ENCODE data around the gene ARHGEF9. TPM values are rescaled to one million over a fixed set of nuclear protein-coding genes. Genes with fewer than 3 reads are reported as not detected.

Gene ARHGEF9
- total and polyA plus RNA-seq, 11 donors: 13.0 to 57.7 (median 40.2) TPM

DNA sequence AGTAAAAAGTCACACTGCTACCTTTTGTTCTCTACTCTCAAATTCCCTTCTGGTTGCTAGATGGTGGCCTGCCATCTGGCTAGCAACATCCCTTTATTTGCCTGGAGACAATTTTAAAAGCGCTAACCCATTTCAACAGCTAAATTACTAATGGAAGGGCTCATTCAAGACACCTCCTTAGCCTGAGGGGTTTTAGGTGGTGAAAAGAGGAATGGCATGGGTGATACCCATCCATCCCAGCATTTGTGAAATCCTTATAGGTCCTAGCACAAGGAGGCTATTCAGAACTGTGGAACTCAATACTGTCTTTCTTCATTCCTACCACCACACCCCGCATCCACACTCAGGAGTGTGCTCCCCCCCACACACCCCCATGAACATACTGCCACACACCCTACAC is 33.5 kb downstream of the ARHGEF9 start:
- intact Hi-C loops (cut with DNase I): loop anchor here in 4 of 10 donors (5.0 to 10.0 kb wide), 3 partner anchors 34 to 453 kb away; partner anchors contain the start of gene AMER1 (in 1 of the 4)
- TF ChIP-seq, protein P1, sequence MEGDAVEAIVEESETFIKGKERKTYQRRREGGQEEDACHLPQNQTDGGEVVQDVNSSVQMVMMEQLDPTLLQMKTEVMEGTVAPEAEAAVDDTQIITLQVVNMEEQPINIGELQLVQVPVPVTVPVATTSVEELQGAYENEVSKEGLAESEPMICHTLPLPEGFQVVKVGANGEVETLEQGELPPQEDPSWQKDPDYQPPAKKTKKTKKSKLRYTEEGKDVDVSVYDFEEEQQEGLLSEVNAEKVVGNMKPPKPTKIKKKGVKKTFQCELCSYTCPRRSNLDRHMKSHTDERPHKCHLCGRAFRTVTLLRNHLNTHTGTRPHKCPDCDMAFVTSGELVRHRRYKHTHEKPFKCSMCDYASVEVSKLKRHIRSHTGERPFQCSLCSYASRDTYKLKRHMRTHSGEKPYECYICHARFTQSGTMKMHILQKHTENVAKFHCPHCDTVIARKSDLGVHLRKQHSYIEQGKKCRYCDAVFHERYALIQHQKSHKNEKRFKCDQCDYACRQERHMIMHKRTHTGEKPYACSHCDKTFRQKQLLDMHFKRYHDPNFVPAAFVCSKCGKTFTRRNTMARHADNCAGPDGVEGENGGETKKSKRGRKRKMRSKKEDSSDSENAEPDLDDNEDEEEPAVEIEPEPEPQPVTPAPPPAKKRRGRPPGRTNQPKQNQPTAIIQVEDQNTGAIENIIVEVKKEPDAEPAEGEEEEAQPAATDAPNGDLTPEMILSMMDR (IDR thresholded peaks at IDR 0.05): no peak
- TF ChIP-seq POLR2A (IDR thresholded peaks at IDR 0.05): no peak
- no peaks in the 10 kb centered on the region for H3K27me3 ChIP-seq
- no peaks in the 10 kb centered on the region for H3K9me3 ChIP-seq
- ATAC-seq (no peak), DNase-seq (no peak)
- no peaks in the 10 kb centered on the region for H3K36me3 ChIP-seq
- H3K27ac ChIP-seq: peak overlapping the region in 3 of 12 donors; percentile 6 to 91 (median 13)
- peaks cover 0 to 50% (median 10%) of the 10 kb centered on the region in 12 donors for H3K4me1 ChIP-seq
- peak overlapping the region in 1 of 12 donors; percentile 86 for H3K4me3 ChIP-seq
- WGBS, 4 donors: 62 to 83% (median 70%) methylated on average over 2 of the region's 2 CpGs

DNA sequence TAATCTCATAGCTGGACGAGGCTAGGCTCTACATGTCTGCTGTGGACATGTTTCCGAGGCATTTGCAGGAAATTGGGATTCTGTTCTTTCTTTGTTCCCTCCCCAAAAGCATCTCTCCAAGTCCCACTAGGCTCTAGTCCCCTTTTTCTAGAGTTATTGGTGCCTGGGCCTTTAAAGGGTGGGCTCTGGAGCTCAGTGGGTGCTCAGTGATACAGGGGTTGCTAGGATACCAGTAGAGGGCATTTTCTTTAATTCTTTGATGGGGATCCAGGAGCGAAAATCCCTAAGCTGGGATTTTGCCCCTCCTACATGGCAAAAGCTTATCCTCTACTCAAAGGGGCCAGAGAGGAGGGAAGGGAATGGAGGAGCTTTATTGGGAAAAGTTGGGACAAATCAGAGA is 34.2 kb downstream of the ARHGEF9 start:
- H3K4me1 ChIP-seq: peaks cover 0 to 57% (median 11%) of the 10 kb centered on the region in 12 donors
- ATAC-seq: no peak
- no peak for DNase-seq
- peak overlapping the region in 1 of 12 donors; percentile 5 for H3K27ac ChIP-seq
- 41 to 69% (median 54%) methylated on average over 3 of the region's 3 CpGs for WGBS, 4 donors
- intact Hi-C loops (cut with DNase I): loop anchor here in 4 of 10 donors (5.0 to 10.0 kb wide), 3 partner anchors 34 to 454 kb away; partner anchors contain the start of gene AMER1 (in 1 of the 4)
- H3K36me3 ChIP-seq: no peaks in the 10 kb centered on the region
- TF ChIP-seq, protein P1 (IDR thresholded peaks at IDR 0.05): no peak
- TF ChIP-seq POLR2A (IDR thresholded peaks at IDR 0.05): no peak
- no peaks in the 10 kb centered on the region for H3K27me3 ChIP-seq
- no peak overlapping the region for H3K4me3 ChIP-seq
- H3K9me3 ChIP-seq: no peaks in the 10 kb centered on the region

- H3K9me3 ChIP-seq: no peaks in the 10 kb centered on the region
- DNase-seq (no peak), ATAC-seq (peak; percentile 71 to 86 (median 82))
- H3K4me3 ChIP-seq: no peak overlapping the region
- no peak for TF ChIP-seq POLR2A (IDR thresholded peaks at IDR 0.05)
- TF ChIP-seq, protein P1 (IDR thresholded peaks at IDR 0.05): no peak
- H3K27me3 ChIP-seq: no peaks in the 10 kb centered on the region
- peaks cover 0 to 71% (median 8%) of the 10 kb centered on the region in 12 donors for H3K4me1 ChIP-seq
- H3K27ac ChIP-seq: peak overlapping the region in 10 of 12 donors; percentile 2 to 81 (median 52)
- 18 to 31% (median 25%) methylated on average over 2 of the region's 2 CpGs for WGBS, 4 donors
- no peaks in the 10 kb centered on the region for H3K36me3 ChIP-seq
- intact Hi-C loops (cut with DNase I): loop anchor here in 1 of 10 donors (5.0 kb wide), 1 partner anchor 40 kb away; no protein-coding TSS in a partner anchor
Measured at GRCh38 chrX:63747331-63747730, 37.7 kb downstream of the ARHGEF9 start.

DNA sequence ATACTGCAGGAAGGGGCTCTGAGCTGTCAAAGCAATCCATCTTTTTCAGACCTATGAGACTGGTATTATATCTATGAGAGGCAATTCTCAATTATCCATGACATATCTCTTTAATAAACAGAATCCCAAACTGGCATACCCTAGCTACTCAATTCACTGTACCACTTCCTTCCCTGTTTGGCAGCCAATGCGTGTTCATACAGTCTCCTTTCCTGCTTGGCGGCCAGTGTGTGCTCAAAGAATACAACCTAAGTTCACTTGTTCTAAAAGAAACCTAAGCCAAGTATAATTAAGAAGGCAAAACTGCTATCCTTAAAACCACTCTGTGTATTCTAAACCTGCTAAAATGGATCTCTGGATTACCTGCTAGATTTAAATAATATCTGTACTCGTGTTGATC is 38.3 kb downstream of the ARHGEF9 start:
- Histone ChIP-seq H3K27me3 (no peaks in the 10 kb centered on the region), H3K9me3 (no peaks in the 10 kb centered on the region), H3K4me3 (no peak overlapping the region), H3K36me3 (no peaks in the 10 kb centered on the region), H3K4me1 (peaks cover 0 to 65% (median 8%) of the 10 kb centered on the region in 12 donors), H3K27ac (peak overlapping the region in 8 of 12 donors; percentile 6 to 81 (median 56))
- no peak for ATAC-seq
- TF ChIP-seq POLR2A (IDR thresholded peaks at IDR 0.05): no peak
- TF ChIP-seq, protein P1 (IDR thresholded peaks at IDR 0.05): no peak
- DNase-seq: no peak
- 33 to 47% (median 39%) methylated on average over 3 of the region's 3 CpGs for WGBS, 4 donors
- intact Hi-C loops (cut with DNase I): loop anchor here in 1 of 10 donors (5.0 kb wide), 1 partner anchor 39 kb away; no protein-coding TSS in a partner anchor
